GM19452 (cell line): ENCODE results near the gene CD300LG.
"Not testable (repeated sequence)": the region's sequence is repeated elsewhere in the genome, so short reads cannot be mapped to it uniquely, and the experiment has no call there.

Source experiments
- ATAC-seq: cut with Tn5 transposase; IDR thresholded peaks from one replicate; pipeline ENCODE4 v1.9.1; 2021; ENCODE audit not compliant: unreplicated experiment

Gene CD300LG, protein sequence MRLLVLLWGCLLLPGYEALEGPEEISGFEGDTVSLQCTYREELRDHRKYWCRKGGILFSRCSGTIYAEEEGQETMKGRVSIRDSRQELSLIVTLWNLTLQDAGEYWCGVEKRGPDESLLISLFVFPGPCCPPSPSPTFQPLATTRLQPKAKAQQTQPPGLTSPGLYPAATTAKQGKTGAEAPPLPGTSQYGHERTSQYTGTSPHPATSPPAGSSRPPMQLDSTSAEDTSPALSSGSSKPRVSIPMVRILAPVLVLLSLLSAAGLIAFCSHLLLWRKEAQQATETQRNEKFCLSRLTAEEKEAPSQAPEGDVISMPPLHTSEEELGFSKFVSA

DNA sequence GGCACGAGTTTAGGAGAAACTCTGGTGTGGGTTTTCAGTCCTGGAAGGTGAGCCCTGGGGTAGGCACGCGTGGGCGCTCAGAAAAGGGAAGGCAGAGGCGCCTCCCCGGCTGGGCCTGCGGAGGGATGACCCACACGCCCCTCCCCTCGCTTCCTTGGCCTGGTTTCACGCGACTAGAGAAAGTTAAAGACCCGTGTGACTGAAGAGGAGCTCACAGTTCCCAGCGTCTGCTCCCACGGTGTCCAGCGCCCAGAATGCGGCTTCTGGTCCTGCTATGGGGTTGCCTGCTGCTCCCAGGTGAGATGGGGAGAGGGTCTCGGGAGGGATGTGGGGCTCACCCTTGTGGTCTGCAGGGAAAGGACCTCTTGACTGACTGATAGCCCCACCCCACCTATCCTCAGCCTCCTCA is at the start of gene CD300LG:
Gene CD300LG, plus strand, starts transcription at position 214 of the 409 bp plus-strand sequence. Its CDS starts 41 bp downstream, at position 255.
- no peak for ATAC-seq

DNA sequence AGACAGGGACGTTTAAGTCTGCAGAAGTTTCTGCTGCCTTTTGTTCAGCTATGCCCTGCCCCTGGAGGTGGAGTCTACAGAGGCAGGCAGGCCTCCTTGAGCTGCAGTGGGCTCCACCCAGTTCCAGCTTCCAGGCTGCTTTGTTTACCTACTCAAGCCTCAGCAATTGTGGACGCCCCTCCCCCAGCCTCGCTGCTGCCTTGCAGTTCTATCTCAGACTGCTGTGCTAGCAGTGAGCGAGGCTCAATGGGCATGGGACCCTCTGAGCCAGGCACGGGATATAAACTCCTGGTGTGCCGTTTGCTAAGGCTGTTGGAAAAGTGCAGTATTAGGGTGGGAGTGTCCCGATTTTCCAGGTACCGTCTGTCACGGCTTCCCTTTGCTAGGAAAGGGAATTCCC is 49.0 kb upstream of the CD300LG start:
- not testable (repeated sequence) for ATAC-seq

DNA sequence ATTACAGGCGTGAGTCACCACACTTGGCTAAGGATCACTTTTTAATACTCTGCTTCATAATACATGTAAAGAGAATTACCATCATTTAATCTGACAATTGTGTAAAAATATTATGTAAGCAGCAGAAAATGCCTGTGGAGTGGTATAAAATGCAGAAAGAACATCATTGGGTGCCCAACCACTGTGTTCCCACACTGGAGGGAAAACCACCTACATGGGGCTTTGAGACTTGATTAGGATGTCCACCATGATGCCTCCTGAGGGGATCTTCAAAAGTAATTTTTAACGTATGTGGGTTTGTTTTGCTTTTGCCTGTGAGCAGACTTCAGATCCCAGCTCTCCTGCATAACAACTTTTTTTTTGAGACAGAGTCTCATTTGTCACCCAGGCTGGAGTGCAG is 47.9 kb upstream of the CD300LG start:
- no peak for ATAC-seq

DNA sequence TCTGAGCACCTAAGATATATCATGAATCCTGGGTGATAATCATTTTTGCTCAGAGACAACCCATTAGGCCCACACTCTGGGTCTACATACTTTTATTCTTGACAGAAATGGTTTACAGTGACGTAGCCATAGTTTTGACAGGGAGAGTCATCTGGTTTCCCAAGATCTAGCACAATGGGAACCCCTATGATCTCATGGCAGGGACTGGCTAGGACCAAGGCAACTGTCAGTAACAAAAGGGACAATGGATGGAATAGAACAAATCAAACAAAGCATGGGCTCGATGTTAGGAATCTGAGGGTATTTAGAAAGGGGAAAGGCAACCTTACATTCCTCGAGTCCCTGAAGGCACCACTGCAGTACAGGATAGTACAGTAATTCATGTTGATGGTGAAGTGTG is 46.2 kb upstream of the CD300LG start:
- no peak for ATAC-seq

DNA sequence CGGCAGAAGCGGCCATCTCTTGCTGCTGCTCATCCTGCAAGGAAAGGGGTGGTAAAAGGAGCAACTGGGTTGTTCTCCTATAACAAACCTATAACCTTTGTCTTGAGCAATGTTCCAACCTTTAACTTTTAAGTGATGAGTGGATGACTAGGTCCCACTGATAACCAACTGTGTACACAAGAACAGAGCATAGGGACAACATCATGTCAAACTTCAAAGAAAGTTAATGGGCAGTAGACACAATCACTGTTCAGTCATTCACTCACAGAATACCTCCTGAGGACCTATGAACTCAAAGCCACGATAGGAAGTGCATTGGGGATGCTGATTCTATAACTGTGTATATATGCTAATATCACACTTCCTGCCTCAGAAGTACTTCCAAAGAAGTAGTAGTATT is 45.1 kb upstream of the CD300LG start:
- ATAC-seq = no peak

DNA sequence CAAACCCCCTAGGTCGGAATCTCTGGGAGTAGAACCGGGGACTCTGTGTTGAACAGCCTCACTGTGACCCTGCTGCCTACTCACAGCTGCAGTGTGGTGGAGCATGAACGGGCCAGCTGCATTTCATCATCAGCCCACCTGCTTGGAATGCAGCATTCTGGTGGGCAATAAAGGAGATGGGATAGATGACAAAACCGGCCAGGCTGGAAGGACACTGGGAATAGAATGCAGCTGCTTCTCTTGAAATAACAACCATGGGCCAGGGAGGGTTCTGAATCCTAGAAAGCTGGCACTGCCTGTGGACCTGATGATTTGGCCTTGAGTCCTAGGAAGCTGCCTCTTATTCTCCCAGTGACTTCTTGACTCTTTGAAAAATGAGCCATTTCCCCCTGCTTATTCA is 43.2 kb upstream of the CD300LG start:
- no peak for ATAC-seq

DNA sequence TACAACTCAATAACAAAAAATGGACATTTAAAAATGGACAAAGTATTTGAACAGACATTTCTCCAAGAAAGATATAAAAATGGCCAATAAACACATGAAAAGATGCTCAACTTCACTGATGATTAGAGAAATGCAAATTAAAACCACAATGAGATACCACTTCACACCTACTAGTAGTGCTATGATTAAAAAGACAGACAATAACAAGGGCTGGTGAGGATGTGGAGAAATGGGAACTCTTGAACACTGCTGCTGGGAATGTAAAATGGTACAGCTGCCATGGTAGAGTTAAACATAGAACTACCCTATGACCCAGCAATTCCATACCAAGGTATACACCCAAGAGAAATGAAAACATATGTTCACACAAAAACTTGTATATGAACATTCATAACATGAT is 41.9 kb upstream of the CD300LG start:
- ATAC-seq = no peak

DNA sequence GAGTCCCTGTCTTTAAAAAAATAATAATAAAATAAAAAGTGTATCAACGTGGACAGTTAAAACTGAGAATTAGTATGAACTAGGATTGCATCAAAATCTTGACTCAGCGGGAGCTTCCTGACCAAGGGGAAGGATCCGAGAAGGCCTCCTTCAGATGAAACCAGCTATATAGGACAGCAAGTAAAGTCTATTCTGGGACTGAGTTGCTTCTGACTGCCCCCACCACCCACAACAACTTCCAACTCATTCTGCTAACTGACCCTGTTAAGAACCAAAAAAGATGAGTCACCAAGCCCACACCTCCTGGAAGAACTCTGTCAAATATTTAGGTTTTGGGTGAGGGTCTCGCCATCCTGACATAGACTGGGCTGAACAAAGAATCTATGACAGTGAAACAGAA is 38.9 kb upstream of the CD300LG start:
- ATAC-seq = no peak

DNA sequence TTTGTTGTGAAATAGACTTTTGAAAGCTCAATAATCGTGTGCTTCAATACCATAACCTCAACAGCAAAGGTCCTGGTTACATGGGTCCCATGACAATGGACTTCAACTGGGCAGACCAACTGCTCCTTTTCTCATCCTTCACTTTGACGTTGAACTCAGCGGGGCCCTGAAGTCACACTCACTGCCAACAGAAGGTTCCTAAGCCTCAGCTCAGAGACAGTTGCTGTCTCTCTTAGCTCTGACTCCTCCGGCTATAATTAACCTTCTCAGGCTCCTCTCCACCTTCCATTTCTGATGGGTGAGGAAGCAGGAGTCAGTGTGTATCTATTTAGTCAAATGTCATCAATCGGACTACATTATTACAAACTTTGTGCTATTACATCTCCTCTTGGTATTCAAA is 37.9 kb upstream of the CD300LG start:
- no peak for ATAC-seq

DNA sequence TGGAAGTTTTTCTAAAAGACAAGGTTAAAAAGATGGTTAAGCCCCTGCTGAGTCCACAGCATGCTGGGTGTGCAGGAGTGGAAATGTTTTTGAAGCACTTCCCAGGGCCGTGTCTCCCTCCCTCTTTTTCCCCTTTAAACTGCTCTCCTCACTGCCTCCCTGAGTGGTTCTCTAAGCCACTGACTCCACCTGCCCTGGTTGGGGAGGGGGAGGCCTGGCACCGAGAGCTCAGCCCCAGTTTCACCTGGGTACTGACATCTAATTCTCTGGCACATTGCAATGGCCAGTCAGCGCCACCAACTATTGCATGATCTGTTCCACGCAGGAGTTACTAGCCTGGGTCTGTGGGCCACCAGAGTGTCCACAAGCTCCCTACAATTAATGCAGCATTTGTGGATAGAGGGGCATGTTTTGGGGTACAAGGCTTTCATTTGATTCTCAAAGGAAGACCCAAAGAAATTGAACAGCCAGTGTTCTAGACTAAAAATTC is 36.7 kb upstream of the CD300LG start:
- no peak for ATAC-seq

DNA sequence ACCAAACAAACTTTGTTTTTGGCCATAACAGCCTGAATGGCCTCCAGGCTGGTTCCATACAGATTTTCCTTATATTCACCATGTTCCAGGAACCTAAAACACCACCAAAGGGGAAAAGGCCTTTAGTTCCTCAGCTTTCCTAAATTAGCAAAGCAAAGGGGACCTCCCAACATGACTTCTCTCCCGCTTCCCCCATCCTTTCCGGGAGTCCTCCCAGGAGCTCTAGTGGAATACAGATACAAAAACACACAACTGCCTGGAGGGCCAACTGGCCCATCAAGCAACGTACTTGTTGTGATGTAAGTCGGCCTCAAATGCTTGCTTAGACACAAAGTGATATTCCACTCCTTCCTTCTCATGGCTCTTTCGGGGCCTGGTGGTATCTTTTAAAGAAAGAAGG is 36.2 kb upstream of the CD300LG start:
- ATAC-seq = no peak

DNA sequence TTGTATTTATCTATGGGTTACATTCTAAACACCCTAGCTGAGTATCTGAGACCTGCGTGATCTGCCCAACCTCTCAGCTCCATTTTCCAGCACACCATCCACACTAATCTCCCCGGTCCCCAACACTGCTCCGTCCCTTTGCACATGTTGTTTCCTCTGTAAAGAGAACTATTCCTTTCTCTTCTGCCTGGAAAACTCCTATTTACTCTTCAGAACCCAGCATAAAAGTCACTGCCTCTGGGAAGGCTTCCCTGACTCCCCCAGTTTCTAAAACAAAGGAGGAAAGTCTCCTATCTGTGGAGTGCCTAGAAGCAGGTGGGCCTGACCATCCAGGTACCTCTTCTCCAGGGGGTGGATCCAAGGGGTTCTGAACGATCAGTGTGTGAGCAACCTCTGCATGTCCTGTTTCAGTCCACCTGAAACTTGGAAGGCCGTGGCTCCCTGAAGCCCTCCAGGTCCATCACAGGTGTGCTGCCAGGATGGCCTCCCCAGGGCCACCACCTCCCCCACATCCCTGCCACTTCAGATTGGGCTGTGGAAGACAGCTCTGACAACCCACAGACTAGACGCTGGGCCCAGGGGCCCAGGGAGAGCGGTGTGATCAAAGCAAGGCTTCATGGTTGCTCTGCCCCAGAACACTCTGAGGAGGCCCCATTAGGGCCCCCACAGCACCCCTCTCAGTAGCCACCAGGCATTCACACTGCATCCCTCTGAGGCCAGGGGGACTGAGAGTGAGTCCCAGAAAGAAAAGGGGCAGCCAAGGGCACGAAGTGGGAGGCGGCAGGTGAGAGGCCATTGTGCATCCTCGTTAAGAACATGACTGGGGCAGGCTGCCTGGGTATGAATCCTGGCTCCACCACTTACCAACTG is 34.3 kb upstream of the CD300LG start:
- ATAC-seq = no peak

DNA sequence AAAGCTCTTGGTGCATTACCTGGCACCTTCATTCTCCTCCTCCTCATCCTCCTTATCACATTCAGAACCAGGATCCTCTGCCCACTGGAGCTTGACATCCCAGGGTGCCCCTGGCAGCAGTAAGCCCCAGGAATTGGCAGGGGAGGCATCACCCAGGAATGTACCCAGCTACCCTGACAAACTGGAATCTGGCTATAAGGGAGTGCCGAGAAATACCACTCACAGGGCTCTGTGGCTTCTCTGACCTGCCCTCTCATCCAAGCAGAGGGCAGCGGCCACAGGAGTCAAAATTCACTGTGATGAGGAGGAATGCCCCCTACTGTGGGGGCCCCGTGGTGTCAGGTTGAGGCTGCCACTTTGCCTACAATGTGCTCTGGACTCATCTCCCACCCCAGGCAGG is 33.6 kb upstream of the CD300LG start:
- ATAC-seq = no peak

DNA sequence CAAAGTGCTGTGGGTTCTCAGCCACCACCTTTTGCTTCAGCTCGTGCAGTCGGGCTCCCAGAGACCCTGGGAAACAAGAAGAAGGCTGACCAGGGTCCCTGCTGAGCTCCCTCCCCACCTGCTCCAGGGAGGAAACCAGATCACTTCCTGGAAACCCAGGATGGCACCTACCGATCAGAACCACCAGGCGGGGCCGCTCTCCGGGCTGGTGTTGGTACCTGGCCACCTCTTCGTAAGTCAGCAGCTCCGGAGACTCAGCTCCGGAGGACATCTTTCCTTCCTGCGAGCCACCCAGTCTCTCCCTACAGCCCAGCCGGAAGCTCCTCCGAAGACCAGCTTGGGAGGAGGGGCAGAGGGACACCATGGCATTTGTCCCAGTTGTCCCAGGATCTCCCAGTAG is 33.0 kb upstream of the CD300LG start:
- no peak for ATAC-seq

DNA sequence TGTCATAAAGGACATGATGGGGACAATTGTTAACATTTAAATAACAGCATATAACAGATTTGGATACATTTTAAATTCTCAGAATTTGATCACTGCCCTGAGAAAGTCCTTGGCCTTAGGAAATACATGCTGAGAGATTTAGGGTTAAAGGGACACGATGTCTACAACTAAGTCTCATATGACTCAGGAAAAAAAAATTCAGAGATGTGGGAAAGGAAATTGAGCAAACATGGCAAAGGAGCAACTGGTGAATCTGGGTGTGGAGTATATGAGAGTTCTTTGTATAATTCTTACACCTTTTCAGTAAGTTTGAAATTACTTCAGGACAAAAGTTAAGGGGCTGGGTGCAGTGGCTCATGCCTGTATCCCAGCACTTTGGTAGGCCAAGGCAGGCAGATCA is 32.3 kb upstream of the CD300LG start:
- no peak for ATAC-seq

DNA sequence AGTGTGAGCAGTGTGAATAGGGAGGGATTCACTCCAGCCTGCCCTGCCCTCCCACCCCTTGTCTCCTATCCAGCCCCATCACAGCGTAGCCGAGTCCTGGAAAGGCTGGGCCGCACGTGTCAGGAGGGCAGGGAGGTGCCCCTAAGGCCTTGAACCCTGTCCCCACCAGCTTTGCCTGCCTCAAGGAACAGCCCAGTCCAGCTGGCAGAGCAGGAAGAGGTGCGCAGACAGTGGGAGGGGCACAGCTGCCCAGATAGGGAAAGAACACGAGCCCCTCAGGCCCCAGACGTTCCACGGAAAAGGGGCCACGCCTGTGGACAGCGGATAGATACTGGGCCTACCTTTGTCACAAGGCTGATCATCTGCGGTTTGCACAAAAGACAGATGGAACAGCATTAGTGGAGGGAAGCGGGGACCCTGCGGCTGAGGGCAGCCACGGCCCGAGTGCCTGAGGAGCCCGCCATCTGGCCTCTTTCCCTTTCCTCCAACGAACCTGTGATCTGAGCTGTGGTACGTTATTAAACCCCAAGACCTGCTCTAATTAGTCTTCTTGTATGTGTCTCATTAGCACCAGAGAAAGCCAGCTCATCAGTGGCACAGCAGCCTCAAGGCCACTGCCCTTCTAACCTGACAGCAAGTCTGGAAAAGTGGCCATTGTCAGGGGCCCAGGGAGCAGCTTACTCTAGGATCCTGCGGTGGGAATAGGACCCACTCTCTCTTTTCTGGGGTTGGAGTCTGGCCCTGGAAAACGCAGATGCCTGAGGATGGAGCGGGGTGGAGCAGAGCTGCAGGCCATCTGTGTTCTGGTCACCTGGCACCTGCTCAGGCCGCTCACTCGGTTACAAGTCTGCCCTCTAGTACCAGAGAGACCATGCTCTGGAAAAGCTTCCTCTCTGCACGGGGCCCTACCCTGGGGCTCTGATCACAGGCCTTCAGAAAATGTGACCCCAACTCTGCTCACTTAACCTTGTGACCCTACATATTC is 30.3 kb upstream of the CD300LG start:
- ATAC-seq = no peak

DNA sequence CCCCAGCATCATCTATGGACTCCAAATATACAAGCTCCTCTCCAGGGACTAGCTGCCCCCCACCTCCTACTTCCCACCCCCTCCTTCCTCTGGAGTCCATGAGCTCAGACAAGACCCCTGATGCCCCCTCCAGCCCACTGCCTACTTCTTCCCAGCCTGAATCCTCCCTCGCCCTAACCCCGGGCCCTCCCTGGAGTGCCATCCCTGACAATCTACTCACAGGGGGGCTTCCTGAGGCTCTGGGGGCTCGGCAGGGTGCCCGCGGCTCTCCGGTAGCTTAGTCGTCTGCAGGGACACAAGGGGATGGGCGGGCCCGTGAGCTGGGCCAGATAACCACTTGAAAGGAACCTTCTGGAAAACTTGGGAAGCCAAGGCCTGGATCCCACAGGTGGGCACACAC is 29.1 kb upstream of the CD300LG start:
- ATAC-seq = no peak

DNA sequence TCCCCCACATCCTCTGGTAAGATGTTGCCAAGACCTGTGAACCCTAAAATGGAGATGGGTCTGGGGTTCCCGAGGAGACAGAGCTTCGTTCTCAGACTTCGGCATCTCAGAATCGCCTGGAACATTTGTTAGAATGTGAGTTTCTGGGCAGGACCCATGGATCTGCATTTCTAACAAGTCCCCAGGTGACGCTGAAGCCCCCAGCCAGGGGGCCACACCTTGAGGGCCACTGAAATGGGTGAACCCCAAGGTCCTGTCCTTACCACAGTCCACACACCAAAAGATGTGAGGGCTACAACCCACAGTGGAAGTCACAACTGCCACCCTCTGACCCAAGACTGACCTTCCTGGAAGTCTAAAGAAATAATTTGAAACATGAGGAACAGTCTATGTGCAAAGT is 28.0 kb upstream of the CD300LG start:
- no peak for ATAC-seq

DNA sequence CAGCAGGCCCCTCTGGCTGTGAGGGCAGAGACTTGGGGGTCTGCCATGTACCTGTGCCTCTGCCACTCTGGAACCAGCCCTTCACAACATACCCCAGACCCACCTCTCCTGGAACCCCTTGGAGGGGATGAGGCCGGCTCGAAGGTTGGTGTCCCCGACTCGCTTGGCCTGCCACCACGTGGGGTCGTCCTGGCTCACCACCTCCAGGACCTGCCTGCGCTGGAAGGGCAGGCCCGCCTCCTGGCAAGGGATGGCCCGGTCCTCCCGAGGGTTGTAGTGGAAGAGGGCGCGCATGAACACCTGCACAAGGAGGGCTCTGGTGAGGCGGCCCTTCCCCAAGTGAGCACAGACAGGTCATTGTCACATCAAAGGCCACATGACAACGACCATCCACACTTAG is 26.2 kb upstream of the CD300LG start:
- ATAC-seq = no peak

DNA sequence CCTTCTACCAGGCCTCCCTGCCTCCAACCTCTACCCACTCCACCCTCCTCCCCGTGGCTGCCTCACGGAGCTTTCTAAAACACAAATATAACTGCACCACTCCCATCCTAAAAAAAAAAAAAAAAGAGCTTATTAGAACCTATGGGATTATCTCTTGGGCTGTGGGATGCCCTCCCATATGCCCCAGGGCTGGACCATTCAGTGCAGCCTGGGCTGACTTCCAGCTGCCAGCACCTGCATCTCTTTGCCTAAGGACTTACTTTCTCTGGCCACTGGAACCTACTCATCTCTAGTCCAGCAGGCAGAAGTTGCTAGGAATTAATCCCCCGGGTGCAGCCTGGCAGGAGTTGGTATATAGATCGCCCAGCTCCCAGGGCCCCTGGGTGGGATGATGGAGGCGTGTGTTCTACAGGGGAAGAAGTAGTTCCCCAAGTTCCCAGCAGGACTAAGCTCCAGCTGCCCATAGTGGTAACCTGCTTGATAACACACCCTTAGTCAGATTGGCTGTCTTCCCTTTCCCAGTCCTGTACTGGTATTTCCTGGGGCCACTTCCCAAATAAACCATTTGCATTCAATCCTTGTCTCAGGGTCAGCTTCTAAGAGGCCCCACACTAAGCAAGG is 24.3 kb upstream of the CD300LG start:
- no peak for ATAC-seq
